ENCODE measurements around the gene RTN4R.
"Not testable (repeated sequence)": the region's sequence is repeated elsewhere in the genome, so short reads cannot be mapped to it uniquely, and the experiment has no call there.

GRCh38 chr22:20286784-20287423, 18.8 kb upstream of the RTN4R start:
- not testable (repeated sequence) for TF ChIP-seq CTCF (IDR thresholded peaks at IDR 0.05; ENCODE audit: borderline replicate concordance, extremely low read depth, low read length, poor library complexity, severe bottlenecking); EZH2 (IDR thresholded peaks at IDR 0.05; ENCODE audit: borderline replicate concordance, low read depth, low read length, severe bottlenecking)

All from DND-41 (cell line).